Activated T-cell treated with anti-CD3 and anti-CD28 coated beads, Interleukin-2, amount 50 U/mL, for 72 hours (primary cell): ENCODE results near the gene MSANTD2. TPM values are rescaled to one million over a fixed set of nuclear protein-coding genes. Genes with fewer than 3 reads are reported as not detected.

Experiments used
- ATAC-seq, 2 donors: fragments of 150-1000 bp; cut with Tn5 transposase; replicated peaks in 1 of 2; 2 replicates each; pipeline ENCODE4 v1.10.0; 2021; ENCODE audit warnings: moderate library complexity in 2 of 2, mild to moderate bottlenecking in 1 of 2
- DNase-seq, 2 donors: peaks; one replicate each; pipeline ENCODE4 v3.0.0; 2021 to 2022; ENCODE audit warnings: mixed read lengths in 1 of 2
- H3K27ac Mint-ChIP-seq: one replicate; pipeline ENCODE4 v1.8.0; 2022; ENCODE audit warnings: mild to moderate bottlenecking, moderate library complexity, mixed read lengths
- H3K27me3 Mint-ChIP-seq: one replicate; pipeline ENCODE4 v1.8.0; 2022; ENCODE audit warnings: low read depth, mixed read lengths
- H3K36me3 Mint-ChIP-seq, 2 donors: one replicate each; pipeline ENCODE4 v1.8.0; 2022; ENCODE audit warnings: mixed read lengths in 2 of 2, mild to moderate bottlenecking in 1 of 2; ENCODE audit not compliant: insufficient read depth in 2 of 2
- H3K4me1 Mint-ChIP-seq: one replicate; pipeline ENCODE4 v1.8.0; 2022; ENCODE audit warnings: low read depth, mixed read lengths
- H3K4me3 Mint-ChIP-seq, 2 donors: one replicate each; pipeline ENCODE4 v1.8.0; 2022; ENCODE audit warnings: mild to moderate bottlenecking in 2 of 2, mixed read lengths in 2 of 2, moderate library complexity in 2 of 2
- H3K9me3 Mint-ChIP-seq, 2 donors: one replicate each; pipeline ENCODE4 v1.8.0; 2022; ENCODE audit warnings: mixed read lengths in 2 of 2
- total RNA-seq, 2 donors: library from RNA; stranded (reverse); gene quantifications; one replicate each; pipeline ENCODE4 v1.2.3, GENCODE V29; 2022

Gene MSANTD2
- total RNA-seq, 2 donors from 2014 or later: 11.1 to 12.5 TPM

GRCh38 chr11:124752471-124753102, 47.6 kb downstream of the MSANTD2 start:
- Mint-ChIP-seq H3K27ac (no peak overlapping the region), H3K9me3 (no peaks in the 10 kb centered on the region), H3K36me3 (no peaks in the 10 kb centered on the region), H3K27me3 (peaks cover 18% of the 10 kb centered on the region), H3K4me3 (peak overlapping the region; percentile 16 to 17), H3K4me1 (peaks cover 13% of the 10 kb centered on the region)
- peak in 1 of 2 donors; percentile 31 for ATAC-seq
- no peak for DNase-seq

DNA sequence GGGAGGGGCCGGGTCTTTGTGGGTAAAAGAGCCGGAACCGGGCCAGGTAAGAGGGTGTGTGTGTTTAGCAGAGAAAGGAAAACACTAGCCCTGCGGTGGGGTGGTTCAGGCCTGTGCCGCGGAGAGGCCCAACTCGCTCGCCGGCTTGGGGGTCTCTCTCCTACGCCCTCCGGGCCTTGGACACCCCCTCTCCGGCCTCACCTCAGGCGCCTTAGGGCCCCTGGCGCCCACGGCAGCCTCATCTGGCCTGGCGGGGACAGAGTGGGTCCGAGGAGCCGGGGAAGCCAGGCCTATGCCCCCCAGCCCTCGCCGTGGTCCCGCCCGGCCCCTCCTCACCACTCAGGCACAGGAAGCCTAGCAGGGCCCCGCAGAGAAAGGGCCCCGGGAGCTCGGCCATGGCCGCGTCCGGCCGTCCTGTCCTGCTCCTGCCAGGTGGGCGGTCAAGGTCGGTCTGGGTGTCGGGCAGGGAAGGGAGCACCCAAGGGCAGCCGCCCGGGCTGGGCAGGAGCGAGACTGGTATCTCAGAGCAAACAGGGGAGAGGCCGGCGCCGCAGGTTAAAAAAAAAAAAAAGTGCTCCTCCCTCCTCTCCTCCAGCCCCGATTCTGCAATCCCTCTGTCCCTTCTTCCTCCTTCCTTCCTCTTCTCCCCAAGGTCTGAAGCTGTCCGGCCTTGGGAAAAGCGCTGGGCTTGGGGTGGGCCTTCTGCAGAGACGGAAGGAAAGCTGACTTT, 48.3 kb downstream of the MSANTD2 start, which contains the start of gene VSIG2:
TSS of gene VSIG2 (minus strand) at position 515 of the 730 bp plus-strand sequence. CDS start at position 397, 118 bp downstream.
- Mint-ChIP-seq H3K9me3 (no peaks in the 10 kb centered on the region), H3K27ac (no peak within 1 kb of the TSS), H3K36me3 (no peaks in the 10 kb centered on the region), H3K4me3 (peak within 1 kb of the TSS; percentile 16 to 17), H3K27me3 (peaks cover 12% of the 10 kb centered on the region), H3K4me1 (peaks cover 13% of the 10 kb centered on the region)
- ATAC-seq: no peak
- DNase-seq: no peak

GRCh38 chr11:124751391-124751740, 48.8 kb downstream of the MSANTD2 start:
- Mint-ChIP-seq H3K27me3 (peaks cover 6% of the 10 kb centered on the region), H3K36me3 (no peaks in the 10 kb centered on the region), H3K27ac (no peak overlapping the region), H3K4me1 (peaks cover 17% of the 10 kb centered on the region), H3K9me3 (no peaks in the 10 kb centered on the region), H3K4me3 (no peak overlapping the region)
- DNase-seq: no peak
- no peak for ATAC-seq

DNA sequence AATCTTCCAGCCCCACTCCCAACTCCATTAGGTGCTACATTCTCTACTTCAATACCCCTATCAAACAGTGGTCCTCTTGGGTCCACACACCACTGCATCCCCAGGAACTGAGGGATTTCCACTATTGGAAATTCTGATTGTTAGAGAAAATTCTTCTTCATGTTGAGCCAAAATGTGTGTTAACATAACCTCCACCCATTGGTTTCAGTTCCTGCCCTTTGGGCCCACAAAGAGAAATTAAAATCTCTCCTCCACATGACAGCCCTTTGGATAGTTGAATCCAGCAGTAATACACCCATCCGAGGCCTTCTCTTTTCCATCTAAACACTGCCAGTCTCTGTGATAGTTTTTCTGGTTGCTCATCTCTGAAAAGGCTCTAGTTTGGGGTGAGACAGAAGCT, 50.3 kb downstream of the MSANTD2 start:
- DNase-seq (no peak), ATAC-seq (no peak)
- H3K4me3 Mint-ChIP-seq: no peak overlapping the region
- no peaks in the 10 kb centered on the region for H3K27me3 Mint-ChIP-seq
- H3K36me3 Mint-ChIP-seq: no peaks in the 10 kb centered on the region
- H3K4me1 Mint-ChIP-seq: peaks cover 23% of the 10 kb centered on the region
- H3K9me3 Mint-ChIP-seq: no peaks in the 10 kb centered on the region
- no peak overlapping the region for H3K27ac Mint-ChIP-seq

DNA sequence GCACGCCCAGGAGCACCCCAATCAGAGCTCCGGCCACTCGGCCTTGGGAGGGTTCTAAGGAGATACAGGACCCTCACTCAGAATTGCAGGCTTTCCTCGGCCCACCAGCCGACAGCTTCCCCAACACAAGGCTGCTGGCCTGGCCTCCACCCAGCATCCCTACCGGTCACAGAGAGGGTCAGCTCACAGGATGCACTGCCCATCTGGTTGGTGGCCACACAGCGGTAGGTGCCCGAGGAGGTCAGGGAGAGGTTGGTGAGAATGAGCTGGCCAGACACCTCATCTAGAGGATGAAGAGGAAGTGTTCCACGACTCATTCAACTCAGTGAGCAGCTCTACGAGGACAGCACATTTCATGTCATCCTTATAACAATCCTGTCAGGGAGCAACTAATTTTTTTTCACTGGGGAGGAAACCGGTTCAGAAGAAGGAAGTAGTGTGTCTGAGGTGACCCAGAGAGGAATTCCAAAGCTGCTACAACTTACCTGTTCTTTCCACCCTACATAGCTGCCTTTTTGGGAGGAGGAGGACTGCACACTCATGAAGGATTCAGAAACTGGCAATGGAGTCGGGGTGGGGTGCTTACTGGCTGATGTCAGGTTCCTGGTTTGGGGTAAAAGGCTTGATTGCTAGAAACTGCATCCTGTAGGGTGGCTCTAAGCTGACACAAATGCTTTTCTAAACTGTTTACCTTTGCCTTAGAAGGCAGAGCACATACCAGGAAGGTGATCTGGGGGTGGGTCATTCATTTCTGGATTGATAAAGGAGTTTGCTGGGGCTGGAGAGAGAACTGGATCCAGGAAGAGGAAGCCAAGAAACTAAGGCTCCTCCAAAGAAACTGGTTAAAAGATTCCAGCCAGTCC, 51.5 kb downstream of the MSANTD2 start:
- Mint-ChIP-seq H3K27me3 (no peaks in the 10 kb centered on the region), H3K36me3 (no peaks in the 10 kb centered on the region), H3K4me1 (peaks cover 23% of the 10 kb centered on the region), H3K4me3 (no peak overlapping the region), H3K9me3 (no peaks in the 10 kb centered on the region), H3K27ac (no peak overlapping the region)
- DNase-seq (no peak), ATAC-seq (no peak)

- H3K27me3 Mint-ChIP-seq: no peaks in the 10 kb centered on the region
- no peak overlapping the region for H3K27ac Mint-ChIP-seq
- H3K4me1 Mint-ChIP-seq: peaks cover 23% of the 10 kb centered on the region
- H3K4me3 Mint-ChIP-seq: no peak overlapping the region
- ATAC-seq: no peak
- no peaks in the 10 kb centered on the region for H3K9me3 Mint-ChIP-seq
- DNase-seq: no peak
- no peaks in the 10 kb centered on the region for H3K36me3 Mint-ChIP-seq
Measured at GRCh38 chr11:124748100-124748418, 52.1 kb downstream of the MSANTD2 start.

DNA sequence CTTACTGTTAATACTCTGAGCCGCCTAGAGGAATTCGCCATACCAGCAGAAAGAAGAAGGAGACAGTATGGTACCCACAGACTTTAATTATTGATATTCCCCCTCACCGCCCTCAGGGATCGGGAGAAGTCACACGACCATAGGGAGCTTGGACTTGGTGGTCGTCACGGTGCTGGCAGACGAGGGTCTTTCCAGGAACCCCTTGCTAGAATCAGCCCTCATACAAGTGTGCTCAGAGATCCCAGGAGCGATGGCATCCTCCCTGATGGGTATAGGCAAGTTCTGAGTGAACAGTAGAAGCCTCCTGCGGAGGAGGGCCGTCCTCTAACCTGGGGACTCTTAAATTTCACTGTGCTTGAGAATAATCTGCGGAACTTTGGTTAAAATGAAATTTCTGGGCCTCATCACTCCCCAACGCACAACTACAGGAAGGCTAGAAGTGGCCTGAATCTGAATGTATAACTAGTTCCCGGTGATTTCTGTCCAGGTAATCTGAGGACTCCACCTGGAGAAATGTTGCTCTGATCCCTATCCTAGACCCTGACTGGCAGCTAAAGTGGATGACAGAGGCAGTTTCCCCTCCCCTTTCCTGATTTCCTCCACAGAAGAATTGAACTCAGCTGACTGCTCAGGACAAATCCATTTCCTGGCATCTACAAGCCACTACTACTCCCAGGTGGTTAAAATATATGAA, 52.7 kb downstream of the MSANTD2 start:
- ATAC-seq (no peak), DNase-seq (no peak)
- Mint-ChIP-seq H3K4me1 (peaks cover 23% of the 10 kb centered on the region), H3K36me3 (no peaks in the 10 kb centered on the region), H3K27me3 (no peaks in the 10 kb centered on the region), H3K9me3 (no peaks in the 10 kb centered on the region), H3K4me3 (peak overlapping the region; percentile 89 to 100), H3K27ac (no peak overlapping the region)

GRCh38 chr11:124746621-124747243, 53.5 kb downstream of the MSANTD2 start:
- Mint-ChIP-seq H3K4me1 (peaks cover 26% of the 10 kb centered on the region), H3K27me3 (peaks cover 4% of the 10 kb centered on the region), H3K4me3 (peak overlapping the region; percentile 89 to 100), H3K27ac (no peak overlapping the region), H3K36me3 (no peaks in the 10 kb centered on the region), H3K9me3 (no peaks in the 10 kb centered on the region)
- DNase-seq: peak; percentile 81
- ATAC-seq: peak; percentile 92

GRCh38 chr11:124745835-124746620, 54.2 kb downstream of the MSANTD2 start:
- H3K9me3 Mint-ChIP-seq: no peaks in the 10 kb centered on the region
- no peaks in the 10 kb centered on the region for H3K36me3 Mint-ChIP-seq
- ATAC-seq (peak; percentile 12 to 28), DNase-seq (peak; percentile 48 to 51)
- H3K4me1 Mint-ChIP-seq: peaks cover 30% of the 10 kb centered on the region
- peak overlapping the region; percentile 89 to 100 for H3K4me3 Mint-ChIP-seq
- peaks cover 11% of the 10 kb centered on the region for H3K27me3 Mint-ChIP-seq
- no peak overlapping the region for H3K27ac Mint-ChIP-seq

- peak overlapping the region; percentile 52 to 67 for H3K4me3 Mint-ChIP-seq
- peaks cover 13% of the 10 kb centered on the region for H3K27me3 Mint-ChIP-seq
- H3K27ac Mint-ChIP-seq: no peak overlapping the region
- no peaks in the 10 kb centered on the region for H3K9me3 Mint-ChIP-seq
- peaks cover 37% of the 10 kb centered on the region for H3K4me1 Mint-ChIP-seq
- no peak for ATAC-seq
- no peak for DNase-seq
- H3K36me3 Mint-ChIP-seq: no peaks in the 10 kb centered on the region
Measured at GRCh38 chr11:124745270-124745834, 54.9 kb downstream of the MSANTD2 start.

- Mint-ChIP-seq H3K4me3 (no peak overlapping the region), H3K27me3 (peaks cover 26% of the 10 kb centered on the region), H3K27ac (no peak overlapping the region), H3K36me3 (no peaks in the 10 kb centered on the region), H3K4me1 (peaks cover 36% of the 10 kb centered on the region), H3K9me3 (no peaks in the 10 kb centered on the region)
- no peak for ATAC-seq
- DNase-seq: no peak
Measured at GRCh38 chr11:124743050-124743449, 57.2 kb downstream of the MSANTD2 start.

DNA sequence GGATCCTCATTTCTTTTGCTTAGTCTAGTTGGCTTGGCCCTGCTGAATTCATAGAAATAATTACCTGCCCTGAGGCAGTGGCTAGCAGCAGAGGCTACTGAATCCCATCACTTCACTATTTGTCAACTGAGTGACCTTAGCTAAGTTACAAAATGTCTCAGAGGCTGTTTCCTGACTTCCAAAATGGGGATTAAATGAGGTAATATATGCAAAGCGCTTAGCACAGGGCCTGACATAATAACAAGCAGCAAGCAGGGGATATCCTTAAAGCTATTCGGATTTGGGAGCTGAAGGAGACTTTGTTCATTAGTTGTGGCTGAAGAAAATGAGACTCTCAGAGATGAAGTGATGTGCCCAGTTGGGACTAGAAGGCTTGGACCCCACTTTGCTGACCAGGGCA, 57.7 kb downstream of the MSANTD2 start:
- H3K36me3 Mint-ChIP-seq: no peaks in the 10 kb centered on the region
- H3K27me3 Mint-ChIP-seq: peaks cover 26% of the 10 kb centered on the region
- ATAC-seq: no peak
- DNase-seq: no peak
- H3K9me3 Mint-ChIP-seq: no peaks in the 10 kb centered on the region
- H3K27ac Mint-ChIP-seq: no peak overlapping the region
- H3K4me3 Mint-ChIP-seq: no peak overlapping the region
- H3K4me1 Mint-ChIP-seq: peaks cover 36% of the 10 kb centered on the region
